H9 (cell line): ENCODE measurements around the gene NOTCH1. TPM values are rescaled to one million over a fixed set of nuclear protein-coding genes. Genes with fewer than 3 reads are reported as not detected.

Source experiments
- DNase-seq: peaks from one replicate; pipeline ENCODE4 v3.0.0-alpha.2; 2017
- H2AFZ ChIP-seq: one replicate; pipeline ENCODE4 v1.6.1; 2013; ENCODE audit warnings: mild to moderate bottlenecking, low read length, control low read depth, moderate library complexity
- H2AK5ac ChIP-seq: 2 replicates; pipeline ENCODE4 v1.6.1; 2013; ENCODE audit warnings: low read length, control low read depth, mixed read lengths; ENCODE audit not compliant: insufficient read length
- H2BK120ac ChIP-seq: one replicate; pipeline ENCODE4 v1.6.1; 2013; ENCODE audit warnings: low read depth, mild to moderate bottlenecking, low read length, control low read depth, inconsistent platforms; ENCODE audit not compliant: poor library complexity, severe bottlenecking
- H2BK12ac ChIP-seq: 2 replicates; pipeline ENCODE4 v1.6.1; 2013; ENCODE audit warnings: low read length, control low read depth, mixed read lengths, low read depth; ENCODE audit not compliant: insufficient read length
- H2BK15ac ChIP-seq: 2 replicates; pipeline ENCODE4 v1.6.1; 2013; ENCODE audit warnings: low read depth, low read length, control low read depth
- H2BK20ac ChIP-seq: one replicate; pipeline ENCODE4 v1.6.1; 2013; ENCODE audit warnings: low read depth, mild to moderate bottlenecking, low read length, control low read depth, inconsistent platforms; ENCODE audit not compliant: poor library complexity, severe bottlenecking
- H2BK5ac ChIP-seq: 2 replicates; pipeline ENCODE4 v1.6.1; 2013; ENCODE audit warnings: low read length, control low read depth, mixed read lengths; ENCODE audit not compliant: insufficient read length
- H3K14ac ChIP-seq: 2 replicates; pipeline ENCODE4 v1.6.1; 2013; ENCODE audit warnings: low read length, control low read depth; ENCODE audit not compliant: insufficient read depth
- H3K18ac ChIP-seq: 2 replicates; pipeline ENCODE4 v1.6.1; 2013; ENCODE audit warnings: low read depth, mild to moderate bottlenecking, mixed read lengths, low read length, control low read depth; ENCODE audit not compliant: insufficient read length
- H3K23ac ChIP-seq: 2 replicates; pipeline ENCODE4 v1.6.1; 2013; ENCODE audit warnings: low read length, control low read depth, mixed read lengths, low read depth; ENCODE audit not compliant: insufficient read length
- H3K23me2 ChIP-seq: 2 replicates; pipeline ENCODE4 v1.6.1; 2013; ENCODE audit warnings: low read depth, mild to moderate bottlenecking, mixed read lengths, low read length, control low read depth; ENCODE audit not compliant: insufficient read length, poor library complexity, severe bottlenecking
- H3K27ac ChIP-seq: 2 replicates; pipeline ENCODE4 v1.5.1; 2013; ENCODE audit warnings: low read length, control low read depth, mixed read lengths, low read depth; ENCODE audit not compliant: insufficient read length
- H3K27me3 ChIP-seq: 2 replicates; pipeline ENCODE4 v1.6.1; 2013; ENCODE audit warnings: low read length, control low read depth, inconsistent platforms; ENCODE audit not compliant: insufficient read depth
- H3K4ac ChIP-seq: 2 replicates; pipeline ENCODE4 v1.6.1; 2013; ENCODE audit warnings: low read depth, mild to moderate bottlenecking, control low read depth, inconsistent platforms, low read length, moderate library complexity
- H3K4me1 ChIP-seq: 2 replicates; pipeline ENCODE4 v1.6.1; 2013; ENCODE audit warnings: low read length, control low read depth, inconsistent platforms; ENCODE audit not compliant: insufficient read depth
- H3K4me2 ChIP-seq: 2 replicates; pipeline ENCODE4 v1.6.1; 2013; ENCODE audit warnings: low read length, control low read depth, mixed read lengths; ENCODE audit not compliant: insufficient read length, insufficient read depth
- H3K56ac ChIP-seq: 2 replicates; pipeline ENCODE4 v1.6.1; 2013; ENCODE audit warnings: low read depth, mild to moderate bottlenecking, mixed read lengths, low read length, control low read depth; ENCODE audit not compliant: insufficient read length
- H3K79me1 ChIP-seq: 2 replicates; pipeline ENCODE4 v1.6.1; 2013; ENCODE audit warnings: low read depth, mild to moderate bottlenecking, moderate library complexity, low read length, control low read depth, inconsistent platforms; ENCODE audit not compliant: insufficient read depth, poor library complexity, severe bottlenecking
- H3K79me2 ChIP-seq: 2 replicates; pipeline ENCODE4 v1.6.1; 2013; ENCODE audit warnings: low read length, control low read depth, inconsistent platforms; ENCODE audit not compliant: insufficient read depth
- H3K9ac ChIP-seq: 2 replicates; pipeline ENCODE4 v1.6.1; 2013; ENCODE audit warnings: low read length, control low read depth, mixed read lengths; ENCODE audit not compliant: insufficient read length; ENCODE audit errors: extremely low read depth
- H3K9me3 ChIP-seq: one replicate; pipeline ENCODE4 v1.6.1; 2013; ENCODE audit warnings: low read depth, low read length, inconsistent platforms; ENCODE audit not compliant: control insufficient read depth
- H3T11ph ChIP-seq: one replicate; pipeline ENCODE4 v1.6.1; 2013; ENCODE audit warnings: mild to moderate bottlenecking, low read length, control low read depth, inconsistent platforms
- H4K20me1 ChIP-seq: one replicate; pipeline ENCODE4 v1.6.1; 2013; ENCODE audit not compliant: control insufficient read depth, insufficient read length, insufficient read depth
- H4K5ac ChIP-seq: 2 replicates; pipeline ENCODE4 v1.6.1; 2013; ENCODE audit warnings: low read depth, mild to moderate bottlenecking, mixed read lengths, low read length, control low read depth; ENCODE audit not compliant: insufficient read length
- H4K8ac ChIP-seq: replicated peaks from 2 replicates; pipeline ENCODE4 v1.6.1; 2013; ENCODE audit warnings: low read length, control low read depth, mixed read lengths, low read depth; ENCODE audit not compliant: insufficient read length
- H4K91ac ChIP-seq: 2 replicates; pipeline ENCODE4 v1.6.1; 2013; ENCODE audit warnings: low read depth, mild to moderate bottlenecking, moderate library complexity, mixed read lengths, low read length, control low read depth; ENCODE audit not compliant: insufficient read length
- H3K27ac Mint-ChIP-seq, 3 experiments: 2 replicates in 2 of 3; 3 replicates in 1 of 3; pipeline ENCODE4 v1.8.0; 2020 to 2021; ENCODE audit warnings: mixed read lengths in 3 of 3, mild to moderate bottlenecking in 1 of 3, moderate library complexity in 1 of 3
- H3K27me3 Mint-ChIP-seq: 2 replicates; pipeline ENCODE4 v1.8.0; 2021; ENCODE audit warnings: low read depth, mild to moderate bottlenecking, moderate library complexity, mixed read lengths
- H3K36me3 Mint-ChIP-seq, 3 experiments: 2 replicates in 2 of 3; 3 replicates in 1 of 3; pipeline ENCODE4 v1.8.0; 2020 to 2021; ENCODE audit warnings: low read depth in 3 of 3, mixed read lengths in 3 of 3; ENCODE audit not compliant: insufficient read depth in 1 of 3
- H3K4me1 Mint-ChIP-seq, 2 experiments: 2 replicates each; pipeline ENCODE4 v1.8.0; 2020; ENCODE audit warnings: mixed read lengths in 2 of 2
- H3K4me3 Mint-ChIP-seq, 2 experiments: 2 replicates in 1 of 2; 3 replicates in 1 of 2; pipeline ENCODE4 v1.8.0; 2020 to 2021; ENCODE audit warnings: mild to moderate bottlenecking in 2 of 2, mixed read lengths in 2 of 2, moderate library complexity in 1 of 2
- H3K9me3 Mint-ChIP-seq, 2 experiments: 2 replicates in 1 of 2; 3 replicates in 1 of 2; pipeline ENCODE4 v1.8.0; 2020; ENCODE audit warnings: mild to moderate bottlenecking in 2 of 2, mixed read lengths in 2 of 2, moderate library complexity in 1 of 2
- CTCF ChIP-seq: fragments of 200-600 bp; sonication (generic); conservative IDR thresholded peaks from 3 replicates; pipeline ENCODE4 v1.8.0; 2021; ENCODE audit warnings: antibody characterized with exemption, mild to moderate bottlenecking
- WGBS: extraction: QIAGEN DNeasy Blood & Tissue Kit; methylation state at CpG from one replicate; pipeline ENCODE4 v1.1.7; 2013; ENCODE audit warnings: missing lambda C conversion rate, low lambda C conversion rate, mixed read lengths; ENCODE audit not compliant: insufficient read length; ENCODE audit errors: extremely low coverage; 5-methylcytosine and 5-hydroxymethylcytosine counted together
- total RNA-seq: library from RNA; stranded (reverse); gene quantifications from 2 replicates; pipeline ENCODE4 v1.2.1, GENCODE V29; 2021

NOTCH1 gene
- total RNA-seq, 1 experiment from 2014 or later = 71.6 TPM

- Mint-ChIP-seq H3K27ac (0 out of 7 replicates have a peak overlapping the region, but pooled peaks of 1 of the 3 experiments have one; percentile 39), H3K36me3 (no peaks in the 10 kb centered on the region), H3K4me1 (peaks cover 14 to 30% of the 10 kb centered on the region in 2 experiments), H3K9me3 (peaks cover 0 to 2% of the 10 kb centered on the region in 2 experiments; a peak in 2 of 5 replicates), H3K4me3 (no peak overlapping the region), H3K27me3 (peaks cover 5% of the 10 kb centered on the region)
- Histone ChIP-seq H3K9ac (no peak overlapping the region), H3T11ph (no peak overlapping the region), H2BK120ac (no peak overlapping the region), H3K23ac (no peak overlapping the region), H2BK15ac (no peak overlapping the region), H3K27me3 (no peaks in the 10 kb centered on the region), H4K20me1 (no peaks in the 10 kb centered on the region), H3K56ac (no peak overlapping the region), H4K91ac (no peak overlapping the region), H4K8ac (no peak overlapping the region), H2AFZ (no peak overlapping the region), H3K23me2 (no peaks in the 10 kb centered on the region), H3K9me3 (no peaks in the 10 kb centered on the region), H2BK12ac (no peak overlapping the region), H3K18ac (no peak overlapping the region), H3K79me2 (no peaks in the 10 kb centered on the region), H2BK5ac (no peak overlapping the region), H3K79me1 (no peaks in the 10 kb centered on the region), H3K27ac (no peak overlapping the region), H3K4me2 (no peak overlapping the region), H2BK20ac (no peak overlapping the region), H3K14ac (no peak overlapping the region), H4K5ac (no peak overlapping the region), H3K4ac (no peak overlapping the region), H2AK5ac (no peak overlapping the region), H3K4me1 (no peaks in the 10 kb centered on the region; the same call in 1 of the 2 replicates)
- DNase-seq = no peak
- WGBS = no CpG with 5 or more reads among the region's 7 CpGs
- TF ChIP-seq CTCF = no peak
Observed at GRCh38 chr9:136578626-136578914, 32.7 kb upstream of the NOTCH1 start.
